Progenitor cell of endocrine pancreas (in vitro differentiated cells): Measurements from ENCODE around the gene PRR5L. TPM values are rescaled to one million over a fixed set of nuclear protein-coding genes. Genes with fewer than 3 reads are reported as not detected.

Experiments
- DNase-seq: peaks from one replicate; pipeline ENCODE4 v3.0.0; 2021; ENCODE audit warnings: low spot score; ENCODE audit not compliant: unreplicated experiment
- H3K27ac Mint-ChIP-seq: 2 replicates; pipeline ENCODE4 v1.8.0; 2021; ENCODE audit warnings: mild to moderate bottlenecking, moderate library complexity, mixed read lengths
- H3K27me3 Mint-ChIP-seq: 2 replicates; pipeline ENCODE4 v1.8.0; 2021; ENCODE audit warnings: mixed read lengths
- H3K36me3 Mint-ChIP-seq: 2 replicates; pipeline ENCODE4 v1.8.0; 2022; ENCODE audit warnings: mixed read lengths; ENCODE audit not compliant: insufficient read depth
- H3K4me1 Mint-ChIP-seq: 2 replicates; pipeline ENCODE4 v1.8.0; 2021; ENCODE audit warnings: low read depth, mixed read lengths
- H3K4me3 Mint-ChIP-seq: 2 replicates; pipeline ENCODE4 v1.8.0; 2021; ENCODE audit warnings: low read depth, mild to moderate bottlenecking, moderate library complexity, mixed read lengths
- H3K9me3 Mint-ChIP-seq: 2 replicates; pipeline ENCODE4 v1.8.0; 2021; ENCODE audit warnings: low read depth, mixed read lengths
- total RNA-seq: library from RNA; stranded (reverse); gene quantifications from 2 replicates; pipeline ENCODE4 v1.2.1, GENCODE V29; 2021
- TF ChIP-seq, protein P1 (sequence below): fragments of 200-600 bp; sonication (generic); IDR thresholded peaks from one replicate; pipeline ENCODE4 v1.5.0; 2021; ENCODE audit warnings: antibody characterized with exemption, mild to moderate bottlenecking; ENCODE audit not compliant: unreplicated experiment

The PRR5L gene
- total RNA-seq, 1 donor from 2014 or later = 1.7 TPM

DNA sequence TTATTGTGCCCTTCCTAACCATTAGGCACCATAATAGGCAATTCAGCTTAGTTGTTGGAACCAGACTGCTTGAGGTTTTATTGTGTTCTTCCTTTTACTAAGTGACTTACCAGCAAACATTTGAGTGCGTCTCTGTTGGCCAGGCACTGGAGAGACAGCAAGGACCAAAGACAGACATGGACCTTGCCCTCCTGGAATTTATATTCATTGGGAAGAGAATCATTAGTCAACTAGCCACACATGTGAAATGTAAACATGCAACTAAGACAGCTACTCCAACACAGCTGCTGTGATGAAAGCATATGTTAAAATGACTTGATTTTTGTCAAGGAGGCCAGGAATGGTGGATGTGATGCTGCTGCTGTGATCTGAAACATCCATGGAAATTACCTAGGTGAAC lies 107.6 kb downstream of the PRR5L start:
- Mint-ChIP-seq H3K27ac (no peak overlapping the region), H3K4me3 (no peak overlapping the region), H3K27me3 (peaks cover 1% of the 10 kb centered on the region), H3K9me3 (no peaks in the 10 kb centered on the region), H3K36me3 (no peaks in the 10 kb centered on the region), H3K4me1 (peaks cover 8% of the 10 kb centered on the region)
- TF ChIP-seq, protein P1, sequence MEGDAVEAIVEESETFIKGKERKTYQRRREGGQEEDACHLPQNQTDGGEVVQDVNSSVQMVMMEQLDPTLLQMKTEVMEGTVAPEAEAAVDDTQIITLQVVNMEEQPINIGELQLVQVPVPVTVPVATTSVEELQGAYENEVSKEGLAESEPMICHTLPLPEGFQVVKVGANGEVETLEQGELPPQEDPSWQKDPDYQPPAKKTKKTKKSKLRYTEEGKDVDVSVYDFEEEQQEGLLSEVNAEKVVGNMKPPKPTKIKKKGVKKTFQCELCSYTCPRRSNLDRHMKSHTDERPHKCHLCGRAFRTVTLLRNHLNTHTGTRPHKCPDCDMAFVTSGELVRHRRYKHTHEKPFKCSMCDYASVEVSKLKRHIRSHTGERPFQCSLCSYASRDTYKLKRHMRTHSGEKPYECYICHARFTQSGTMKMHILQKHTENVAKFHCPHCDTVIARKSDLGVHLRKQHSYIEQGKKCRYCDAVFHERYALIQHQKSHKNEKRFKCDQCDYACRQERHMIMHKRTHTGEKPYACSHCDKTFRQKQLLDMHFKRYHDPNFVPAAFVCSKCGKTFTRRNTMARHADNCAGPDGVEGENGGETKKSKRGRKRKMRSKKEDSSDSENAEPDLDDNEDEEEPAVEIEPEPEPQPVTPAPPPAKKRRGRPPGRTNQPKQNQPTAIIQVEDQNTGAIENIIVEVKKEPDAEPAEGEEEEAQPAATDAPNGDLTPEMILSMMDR = no peak
- no peak for DNase-seq

DNA sequence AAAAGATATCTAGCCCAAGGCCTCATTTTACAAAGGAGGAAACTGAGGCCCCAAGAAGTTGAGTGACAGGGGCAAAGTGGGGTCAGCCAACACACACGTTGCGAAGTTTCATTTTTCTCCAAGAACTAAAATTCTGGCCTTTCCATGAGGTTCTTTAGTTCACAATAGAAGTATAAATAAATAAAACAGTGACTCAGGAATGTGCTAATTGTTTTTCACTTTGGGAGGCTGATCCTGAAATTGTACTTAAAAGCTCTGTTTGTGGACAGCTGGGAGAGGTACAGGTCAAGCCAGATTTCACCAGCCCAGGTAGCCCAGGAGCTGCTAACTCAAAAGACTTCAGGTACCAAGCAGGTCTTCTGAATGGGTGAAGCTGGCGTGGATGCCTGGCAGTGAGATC lies 108.7 kb downstream of the PRR5L start:
- TF ChIP-seq, protein P1 = no peak
- peaks cover 5% of the 10 kb centered on the region for H3K27me3 Mint-ChIP-seq
- H3K27ac Mint-ChIP-seq = no peak overlapping the region
- H3K9me3 Mint-ChIP-seq = no peaks in the 10 kb centered on the region
- DNase-seq = no peak
- no peaks in the 10 kb centered on the region for H3K36me3 Mint-ChIP-seq
- H3K4me1 Mint-ChIP-seq = peaks cover 8% of the 10 kb centered on the region
- H3K4me3 Mint-ChIP-seq = no peak overlapping the region

DNA sequence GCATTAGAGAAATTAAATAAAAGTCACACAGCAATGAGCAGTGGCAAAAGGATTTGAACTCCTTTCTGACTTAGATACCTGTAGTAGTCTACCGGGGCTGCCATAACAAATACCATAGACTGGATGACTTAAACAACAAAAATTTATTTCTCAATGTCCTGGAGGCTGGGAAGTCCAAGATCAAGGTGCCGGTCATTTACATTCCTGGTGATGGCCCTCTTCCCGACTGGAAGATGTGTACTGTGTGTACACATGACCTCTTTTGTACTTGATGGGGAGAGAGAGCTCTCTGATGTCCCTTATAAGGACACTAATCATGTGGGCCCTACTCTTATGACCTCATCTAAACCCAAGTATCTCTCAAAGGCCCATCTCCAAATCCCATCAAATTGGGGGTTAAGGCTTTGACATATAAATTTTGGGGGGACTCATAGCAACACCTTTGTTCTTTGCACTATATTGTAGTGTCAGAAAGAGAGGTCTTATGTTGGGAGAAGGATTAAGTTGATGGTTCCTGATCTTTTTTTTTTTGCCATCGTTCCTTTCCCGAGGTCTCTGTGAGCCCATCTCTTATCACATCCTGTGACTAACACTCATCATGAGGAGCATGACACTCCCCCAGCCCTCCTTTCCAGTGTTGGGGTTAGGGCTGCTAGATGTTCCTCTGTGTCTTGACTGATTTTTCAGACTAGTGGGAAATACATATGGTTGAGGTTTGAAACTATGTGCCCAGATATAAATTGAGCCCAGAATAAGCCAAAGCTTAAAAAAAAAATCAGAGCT lies 109.7 kb downstream of the PRR5L start:
- H3K9me3 Mint-ChIP-seq = no peaks in the 10 kb centered on the region

DNA sequence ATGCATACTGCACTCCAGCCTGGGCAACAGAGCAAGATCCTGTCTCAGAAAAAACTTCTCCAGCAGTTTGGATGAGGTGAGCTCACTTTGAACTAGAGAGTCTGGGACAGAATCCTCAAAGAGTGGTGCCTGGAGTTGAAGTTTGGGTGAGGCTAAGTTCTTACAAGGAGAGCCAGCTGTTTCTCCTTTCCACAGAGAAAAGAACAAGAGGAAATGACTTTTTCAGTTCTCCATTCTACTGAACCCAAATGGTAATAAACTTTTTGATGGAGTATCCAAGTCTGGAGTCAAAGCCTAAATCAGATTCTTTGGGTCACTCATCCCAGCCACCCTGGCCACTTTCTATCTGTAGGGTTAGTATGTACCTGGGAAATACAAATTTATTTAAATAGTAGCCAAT lies 111.3 kb downstream of the PRR5L start:
- H3K4me3 Mint-ChIP-seq = no peak overlapping the region
- no peak for DNase-seq
- H3K27ac Mint-ChIP-seq = no peak overlapping the region
- peaks cover 8% of the 10 kb centered on the region for H3K4me1 Mint-ChIP-seq
- TF ChIP-seq, protein P1 = no peak
- H3K9me3 Mint-ChIP-seq = no peaks in the 10 kb centered on the region
- no peaks in the 10 kb centered on the region for H3K36me3 Mint-ChIP-seq
- H3K27me3 Mint-ChIP-seq = peaks cover 5% of the 10 kb centered on the region

More for the DNA sequence above, 109.7 kb downstream of the PRR5L start:
- TF ChIP-seq, protein P1 = no peak
- no peaks in the 10 kb centered on the region for H3K36me3 Mint-ChIP-seq
- H3K4me3 Mint-ChIP-seq = no peak overlapping the region
- H3K27me3 Mint-ChIP-seq = peaks cover 5% of the 10 kb centered on the region
- H3K4me1 Mint-ChIP-seq = peaks cover 8% of the 10 kb centered on the region
- no peak for DNase-seq
- H3K27ac Mint-ChIP-seq = no peak overlapping the region

DNA sequence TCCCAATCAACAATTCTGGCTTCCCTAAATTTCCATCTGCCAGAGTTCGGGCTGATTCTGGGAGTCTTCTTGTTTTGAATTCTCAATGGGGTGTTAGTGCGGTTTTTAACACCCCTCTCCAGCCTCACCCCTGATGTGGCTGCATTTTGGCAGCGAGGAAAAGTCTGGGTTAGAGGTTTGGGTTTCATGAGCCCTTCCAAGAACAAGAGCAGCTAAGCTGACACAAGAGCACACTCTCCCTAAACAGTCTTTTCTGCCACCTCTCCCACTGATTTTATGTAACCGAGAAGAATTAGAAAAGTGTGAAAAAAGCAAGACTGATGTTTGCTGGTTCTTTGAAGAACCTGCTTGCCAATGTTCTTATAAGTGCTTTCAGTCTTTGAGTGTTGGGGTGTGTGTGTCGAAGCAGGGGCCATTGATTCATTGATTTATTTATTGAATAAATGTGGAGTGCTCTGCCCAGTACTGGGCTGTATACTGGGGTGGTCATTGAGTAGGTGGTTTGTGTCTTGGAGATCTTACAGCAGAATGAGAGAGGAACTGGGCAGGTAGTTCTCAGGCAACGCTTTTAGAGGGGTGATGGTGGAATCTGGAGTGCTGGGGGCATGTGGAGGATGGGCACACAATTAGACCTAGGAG lies 112.5 kb downstream of the PRR5L start:
- TF ChIP-seq, protein P1 = no peak
- Mint-ChIP-seq H3K9me3 (no peaks in the 10 kb centered on the region), H3K4me1 (peaks cover 4% of the 10 kb centered on the region), H3K27ac (no peak overlapping the region), H3K36me3 (no peaks in the 10 kb centered on the region), H3K27me3 (peaks cover 5% of the 10 kb centered on the region), H3K4me3 (no peak overlapping the region)
- no peak for DNase-seq
